K562 (cell line): ENCODE results near the gene SLC39A11. TPM values are rescaled to one million over a fixed set of nuclear protein-coding genes. Genes with fewer than 3 reads are reported as not detected.

ENCODE experiments used
- CREM ChIP-seq: IDR thresholded peaks from 2 replicates; pipeline ENCODE4 v1.6.1; 2014; ENCODE audit warnings: antibody characterized with exemption, low read depth
- ELF2 ChIP-seq: fragments of 250-450 bp; sonication (Bioruptor Pico); IDR thresholded peaks from 2 replicates; pipeline ENCODE4 v1.5.0; 2021; ENCODE audit warnings: mild to moderate bottlenecking
- EP400 ChIP-seq: fragments of 450-650 bp; IDR thresholded peaks from 2 replicates; pipeline ENCODE4 v1.6.1; 2017; ENCODE audit warnings: antibody characterized with exemption, mild to moderate bottlenecking, moderate library complexity
- GABPA ChIP-seq: fragments of 200-800 bp; sonication (Bioruptor generic); conservative IDR thresholded peaks from 2 replicates; pipeline ENCODE4 v1.6.1; 2016; ENCODE audit warnings: low read depth, missing genetic modification characterization, missing compliant biosample characterization
- GTF2F1 ChIP-seq: IDR thresholded peaks from 2 replicates; pipeline ENCODE4 v1.6.1; 2011; ENCODE audit warnings: low read depth, low read length, improper control_type of control experiment
- MAZ ChIP-seq, 2 experiments: fragments of 450-650 bp in 1 of 2; sonication (generic) in 1 of 2; formaldehyde crosslinking; IDR thresholded peaks in 1 of 2; conservative IDR thresholded peaks in 1 of 2; 2 replicates each; pipeline versions ENCODE4 v1.4.0 to v1.5.0; 2020; ENCODE audit warnings: mild to moderate bottlenecking in 1 of 2, missing genetic modification reagents in 1 of 2
- NR2C1 ChIP-seq, 2 experiments: fragments of 450-650 bp; IDR thresholded peaks; 2 replicates each; pipeline ENCODE4 v1.6.1; 2017; ENCODE audit warnings: mild to moderate bottlenecking in 2 of 2, antibody characterized with exemption in 1 of 2, inconsistent platforms in 1 of 2, missing compliant biosample characterization in 1 of 2, missing genetic modification characterization in 1 of 2
- SPI1 ChIP-seq: IDR thresholded peaks from 2 replicates; pipeline ENCODE4 v1.6.1; 2011; ENCODE audit warnings: low read depth, low read length, control low read depth, borderline replicate concordance
- ZFP1 ChIP-seq: fragments of 450-650 bp; formaldehyde crosslinking; IDR thresholded peaks from 2 replicates; pipeline ENCODE4 v1.4.0; 2020; ENCODE audit warnings: mild to moderate bottlenecking, mixed read lengths
- polyA plus RNA-seq, 8 experiments: library from polyadenylated mRNA; depleted of rRNA in 4 of 8; stranded (reverse) in 5 of 8; unstranded in 3 of 8; fragments of >200 nt; fragmentation: Nextera tagmentation in 2 of 8; fragmentation: Illumina TruSeq in 1 of 8; extraction: Ambion mirVana in 2 of 8; extraction: Trizol in 1 of 8; gene quantifications; 2 replicates each; pipeline versions ENCODE4 v1.2.1 to v1.2.3, GENCODE V29; 2011 to 2014; ENCODE audit warnings: inconsistent platforms in 1 of 8, missing spikeins in 1 of 8
- total RNA-seq, 7 experiments: library from RNA; depleted of rRNA in 6 of 7; stranded (reverse); fragments of >200 nt in 6 of 7; fragmentation: Illumina TruSeq in 2 of 7; extraction: Trizol in 2 of 7; gene quantifications; 2 replicates each; pipeline versions ENCODE4 v1.2.1 to v1.2.3, GENCODE V29; 2011 to 2021; ENCODE audit warnings: low replicate concordance in 1 of 7
- TF ChIP-seq, protein P1 (sequence below): fragments of 450-650 bp; IDR thresholded peaks from 2 replicates; pipeline ENCODE4 v1.6.1; 2016; ENCODE audit warnings: mild to moderate bottlenecking, moderate library complexity
- TF ChIP-seq, protein P2 (sequence below), 3 experiments: fragments of 200-800 bp in 1 of 3; fragments of 250-450 bp in 1 of 3; fragments of 450-650 bp in 1 of 3; sonication (Bioruptor Pico) in 1 of 3; sonication (Bioruptor generic) in 1 of 3; formaldehyde crosslinking in 1 of 3; IDR thresholded peaks; 2 replicates each; pipeline versions ENCODE4 v1.6.1 to v1.8.0; 2016 to 2022; ENCODE audit warnings: mild to moderate bottlenecking in 2 of 3, missing genetic modification characterization in 2 of 3, missing compliant biosample characterization in 1 of 3, moderate library complexity in 1 of 3

SLC39A11 gene
- total and polyA plus RNA-seq, 9 of the 15 experiments (the other 6 are each of a cell fraction or from before 2014, with no cell fraction given): 10.5 to 26.4 (median 13.4) TPM

DNA sequence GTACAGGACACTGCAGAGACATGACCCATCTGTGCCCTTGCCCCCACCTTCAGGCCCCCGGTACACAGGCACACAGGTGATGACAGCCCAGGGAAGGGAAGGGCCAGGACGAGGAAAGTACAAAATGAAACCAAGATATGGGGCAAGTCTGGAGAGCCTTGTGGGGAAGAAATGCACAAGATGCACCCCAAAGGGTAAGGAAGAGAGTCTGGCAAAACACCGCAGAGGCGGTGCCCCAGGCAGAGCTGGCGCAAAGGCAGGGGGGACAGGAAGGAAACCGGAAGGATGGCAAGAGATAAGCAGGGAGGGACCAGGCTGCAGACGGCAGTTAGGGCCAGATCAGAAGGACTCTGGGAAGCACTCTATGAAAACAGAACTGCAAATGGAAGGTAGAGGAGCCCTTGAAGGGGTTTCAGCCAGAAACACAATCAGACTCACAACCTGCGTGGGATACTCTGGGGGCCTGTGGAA is 81.4 kb downstream of the SLC39A11 start (continued):
- TF ChIP-seq, protein P1, sequence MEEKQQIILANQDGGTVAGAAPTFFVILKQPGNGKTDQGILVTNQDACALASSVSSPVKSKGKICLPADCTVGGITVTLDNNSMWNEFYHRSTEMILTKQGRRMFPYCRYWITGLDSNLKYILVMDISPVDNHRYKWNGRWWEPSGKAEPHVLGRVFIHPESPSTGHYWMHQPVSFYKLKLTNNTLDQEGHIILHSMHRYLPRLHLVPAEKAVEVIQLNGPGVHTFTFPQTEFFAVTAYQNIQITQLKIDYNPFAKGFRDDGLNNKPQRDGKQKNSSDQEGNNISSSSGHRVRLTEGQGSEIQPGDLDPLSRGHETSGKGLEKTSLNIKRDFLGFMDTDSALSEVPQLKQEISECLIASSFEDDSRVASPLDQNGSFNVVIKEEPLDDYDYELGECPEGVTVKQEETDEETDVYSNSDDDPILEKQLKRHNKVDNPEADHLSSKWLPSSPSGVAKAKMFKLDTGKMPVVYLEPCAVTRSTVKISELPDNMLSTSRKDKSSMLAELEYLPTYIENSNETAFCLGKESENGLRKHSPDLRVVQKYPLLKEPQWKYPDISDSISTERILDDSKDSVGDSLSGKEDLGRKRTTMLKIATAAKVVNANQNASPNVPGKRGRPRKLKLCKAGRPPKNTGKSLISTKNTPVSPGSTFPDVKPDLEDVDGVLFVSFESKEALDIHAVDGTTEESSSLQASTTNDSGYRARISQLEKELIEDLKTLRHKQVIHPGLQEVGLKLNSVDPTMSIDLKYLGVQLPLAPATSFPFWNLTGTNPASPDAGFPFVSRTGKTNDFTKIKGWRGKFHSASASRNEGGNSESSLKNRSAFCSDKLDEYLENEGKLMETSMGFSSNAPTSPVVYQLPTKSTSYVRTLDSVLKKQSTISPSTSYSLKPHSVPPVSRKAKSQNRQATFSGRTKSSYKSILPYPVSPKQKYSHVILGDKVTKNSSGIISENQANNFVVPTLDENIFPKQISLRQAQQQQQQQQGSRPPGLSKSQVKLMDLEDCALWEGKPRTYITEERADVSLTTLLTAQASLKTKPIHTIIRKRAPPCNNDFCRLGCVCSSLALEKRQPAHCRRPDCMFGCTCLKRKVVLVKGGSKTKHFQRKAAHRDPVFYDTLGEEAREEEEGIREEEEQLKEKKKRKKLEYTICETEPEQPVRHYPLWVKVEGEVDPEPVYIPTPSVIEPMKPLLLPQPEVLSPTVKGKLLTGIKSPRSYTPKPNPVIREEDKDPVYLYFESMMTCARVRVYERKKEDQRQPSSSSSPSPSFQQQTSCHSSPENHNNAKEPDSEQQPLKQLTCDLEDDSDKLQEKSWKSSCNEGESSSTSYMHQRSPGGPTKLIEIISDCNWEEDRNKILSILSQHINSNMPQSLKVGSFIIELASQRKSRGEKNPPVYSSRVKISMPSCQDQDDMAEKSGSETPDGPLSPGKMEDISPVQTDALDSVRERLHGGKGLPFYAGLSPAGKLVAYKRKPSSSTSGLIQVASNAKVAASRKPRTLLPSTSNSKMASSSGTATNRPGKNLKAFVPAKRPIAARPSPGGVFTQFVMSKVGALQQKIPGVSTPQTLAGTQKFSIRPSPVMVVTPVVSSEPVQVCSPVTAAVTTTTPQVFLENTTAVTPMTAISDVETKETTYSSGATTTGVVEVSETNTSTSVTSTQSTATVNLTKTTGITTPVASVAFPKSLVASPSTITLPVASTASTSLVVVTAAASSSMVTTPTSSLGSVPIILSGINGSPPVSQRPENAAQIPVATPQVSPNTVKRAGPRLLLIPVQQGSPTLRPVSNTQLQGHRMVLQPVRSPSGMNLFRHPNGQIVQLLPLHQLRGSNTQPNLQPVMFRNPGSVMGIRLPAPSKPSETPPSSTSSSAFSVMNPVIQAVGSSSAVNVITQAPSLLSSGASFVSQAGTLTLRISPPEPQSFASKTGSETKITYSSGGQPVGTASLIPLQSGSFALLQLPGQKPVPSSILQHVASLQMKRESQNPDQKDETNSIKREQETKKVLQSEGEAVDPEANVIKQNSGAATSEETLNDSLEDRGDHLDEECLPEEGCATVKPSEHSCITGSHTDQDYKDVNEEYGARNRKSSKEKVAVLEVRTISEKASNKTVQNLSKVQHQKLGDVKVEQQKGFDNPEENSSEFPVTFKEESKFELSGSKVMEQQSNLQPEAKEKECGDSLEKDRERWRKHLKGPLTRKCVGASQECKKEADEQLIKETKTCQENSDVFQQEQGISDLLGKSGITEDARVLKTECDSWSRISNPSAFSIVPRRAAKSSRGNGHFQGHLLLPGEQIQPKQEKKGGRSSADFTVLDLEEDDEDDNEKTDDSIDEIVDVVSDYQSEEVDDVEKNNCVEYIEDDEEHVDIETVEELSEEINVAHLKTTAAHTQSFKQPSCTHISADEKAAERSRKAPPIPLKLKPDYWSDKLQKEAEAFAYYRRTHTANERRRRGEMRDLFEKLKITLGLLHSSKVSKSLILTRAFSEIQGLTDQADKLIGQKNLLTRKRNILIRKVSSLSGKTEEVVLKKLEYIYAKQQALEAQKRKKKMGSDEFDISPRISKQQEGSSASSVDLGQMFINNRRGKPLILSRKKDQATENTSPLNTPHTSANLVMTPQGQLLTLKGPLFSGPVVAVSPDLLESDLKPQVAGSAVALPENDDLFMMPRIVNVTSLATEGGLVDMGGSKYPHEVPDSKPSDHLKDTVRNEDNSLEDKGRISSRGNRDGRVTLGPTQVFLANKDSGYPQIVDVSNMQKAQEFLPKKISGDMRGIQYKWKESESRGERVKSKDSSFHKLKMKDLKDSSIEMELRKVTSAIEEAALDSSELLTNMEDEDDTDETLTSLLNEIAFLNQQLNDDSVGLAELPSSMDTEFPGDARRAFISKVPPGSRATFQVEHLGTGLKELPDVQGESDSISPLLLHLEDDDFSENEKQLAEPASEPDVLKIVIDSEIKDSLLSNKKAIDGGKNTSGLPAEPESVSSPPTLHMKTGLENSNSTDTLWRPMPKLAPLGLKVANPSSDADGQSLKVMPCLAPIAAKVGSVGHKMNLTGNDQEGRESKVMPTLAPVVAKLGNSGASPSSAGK: peak; percentile 47; the same call in 1 of the 2 replicates
- peak; percentile 40; the same call in 1 of the 2 replicates for TF ChIP-seq EP400
- TF ChIP-seq SPI1: peak; percentile 18; the same call in 1 of the 2 replicates
- TF ChIP-seq ELF2 (CRISPR knock-in tag): peak; percentile 71; the same call in 1 of the 2 replicates
- peak; percentile 41; the same call in 1 of the 2 replicates for TF ChIP-seq CREM
- no peak for TF ChIP-seq NR2C1 (IDR thresholded peaks at IDR 0.05)
- 0 out of 2 replicates have a peak, but pooled peaks have one; percentile 24 for TF ChIP-seq NR2C1 (tag; IDR thresholded peaks at IDR 0.05)
- no peak for TF ChIP-seq GTF2F1
- TF ChIP-seq MAZ (CRISPR knock-in tag; conservative IDR thresholded peaks at IDR 0.05 in 1 of 2, IDR thresholded peaks at IDR 0.05 in 1 of 2): peak; percentile 62 to 81
- TF ChIP-seq, protein P2, sequence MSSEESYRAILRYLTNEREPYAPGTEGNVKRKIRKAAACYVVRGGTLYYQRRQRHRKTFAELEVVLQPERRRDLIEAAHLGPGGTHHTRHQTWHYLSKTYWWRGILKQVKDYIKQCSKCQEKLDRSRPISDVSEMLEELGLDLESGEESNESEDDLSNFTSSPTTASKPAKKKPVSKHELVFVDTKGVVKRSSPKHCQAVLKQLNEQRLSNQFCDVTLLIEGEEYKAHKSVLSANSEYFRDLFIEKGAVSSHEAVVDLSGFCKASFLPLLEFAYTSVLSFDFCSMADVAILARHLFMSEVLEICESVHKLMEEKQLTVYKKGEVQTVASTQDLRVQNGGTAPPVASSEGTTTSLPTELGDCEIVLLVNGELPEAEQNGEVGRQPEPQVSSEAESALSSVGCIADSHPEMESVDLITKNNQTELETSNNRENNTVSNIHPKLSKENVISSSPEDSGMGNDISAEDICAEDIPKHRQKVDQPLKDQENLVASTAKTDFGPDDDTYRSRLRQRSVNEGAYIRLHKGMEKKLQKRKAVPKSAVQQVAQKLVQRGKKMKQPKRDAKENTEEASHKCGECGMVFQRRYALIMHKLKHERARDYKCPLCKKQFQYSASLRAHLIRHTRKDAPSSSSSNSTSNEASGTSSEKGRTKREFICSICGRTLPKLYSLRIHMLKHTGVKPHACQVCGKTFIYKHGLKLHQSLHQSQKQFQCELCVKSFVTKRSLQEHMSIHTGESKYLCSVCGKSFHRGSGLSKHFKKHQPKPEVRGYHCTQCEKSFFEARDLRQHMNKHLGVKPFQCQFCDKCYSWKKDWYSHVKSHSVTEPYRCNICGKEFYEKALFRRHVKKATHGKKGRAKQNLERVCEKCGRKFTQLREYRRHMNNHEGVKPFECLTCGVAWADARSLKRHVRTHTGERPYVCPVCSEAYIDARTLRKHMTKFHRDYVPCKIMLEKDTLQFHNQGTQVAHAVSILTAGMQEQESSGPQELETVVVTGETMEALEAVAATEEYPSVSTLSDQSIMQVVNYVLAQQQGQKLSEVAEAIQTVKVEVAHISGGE (CRISPR knock-in tag; IDR thresholded peaks at IDR 0.05): peak in 2 of 3 experiments; percentile 43 to 76; a peak in 3 of 6 replicates
- TF ChIP-seq GABPA (tag): peak; percentile 84
- no peak for TF ChIP-seq ZFP1 (CRISPR knock-in tag)
